Tibial nerve (tissue), 4 donors: ENCODE results near the gene ATPAF2.

Experiments
- EP300 ChIP-seq, 2 donors: sonication (generic); formaldehyde crosslinking; IDR thresholded peaks; one replicate each; pipeline ENCODE4 v1.6.1; 2017; ENCODE audit warnings: antibody characterized with exemption in 2 of 2, mild to moderate bottlenecking in 1 of 2
- POLR2A ChIP-seq, 2 donors: fragments of 450-650 bp; IDR thresholded peaks; one replicate each; pipeline ENCODE4 v1.6.1; 2017; ENCODE audit warnings: antibody characterized with exemption in 2 of 2, mild to moderate bottlenecking in 2 of 2, moderate library complexity in 2 of 2
- TF ChIP-seq, protein P1 (sequence below), 5 experiments: fragments of 200-600 bp in 3 of 5; fragments of 450-650 bp in 2 of 5; sonication (generic) in 3 of 5; IDR thresholded peaks; one replicate each; pipeline ENCODE4 v1.5.1; 2016 to 2019; ENCODE audit warnings: antibody characterized with exemption in 5 of 5, mild to moderate bottlenecking in 3 of 5, moderate library complexity in 2 of 5

DNA sequence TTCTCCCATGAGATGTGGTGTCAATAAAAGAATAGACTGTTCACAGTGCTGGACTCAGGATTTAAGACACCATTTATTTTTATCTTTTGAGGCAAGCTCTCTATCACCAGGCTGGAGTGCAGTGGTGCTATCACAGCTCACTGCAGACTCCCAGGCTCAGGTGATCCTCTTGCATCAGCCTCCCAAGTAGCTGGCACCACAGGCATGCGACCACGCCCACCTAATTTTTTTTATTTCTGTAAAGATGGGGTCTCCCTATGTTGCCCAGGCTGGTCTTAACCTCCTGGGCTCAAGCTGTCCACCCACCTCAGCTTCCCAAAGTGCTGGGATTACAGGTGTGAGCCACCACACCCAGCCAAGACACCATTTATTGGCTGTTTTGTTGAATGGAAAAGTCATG lies 30.1 kb upstream of the ATPAF2 start:
- TF ChIP-seq, protein P1, sequence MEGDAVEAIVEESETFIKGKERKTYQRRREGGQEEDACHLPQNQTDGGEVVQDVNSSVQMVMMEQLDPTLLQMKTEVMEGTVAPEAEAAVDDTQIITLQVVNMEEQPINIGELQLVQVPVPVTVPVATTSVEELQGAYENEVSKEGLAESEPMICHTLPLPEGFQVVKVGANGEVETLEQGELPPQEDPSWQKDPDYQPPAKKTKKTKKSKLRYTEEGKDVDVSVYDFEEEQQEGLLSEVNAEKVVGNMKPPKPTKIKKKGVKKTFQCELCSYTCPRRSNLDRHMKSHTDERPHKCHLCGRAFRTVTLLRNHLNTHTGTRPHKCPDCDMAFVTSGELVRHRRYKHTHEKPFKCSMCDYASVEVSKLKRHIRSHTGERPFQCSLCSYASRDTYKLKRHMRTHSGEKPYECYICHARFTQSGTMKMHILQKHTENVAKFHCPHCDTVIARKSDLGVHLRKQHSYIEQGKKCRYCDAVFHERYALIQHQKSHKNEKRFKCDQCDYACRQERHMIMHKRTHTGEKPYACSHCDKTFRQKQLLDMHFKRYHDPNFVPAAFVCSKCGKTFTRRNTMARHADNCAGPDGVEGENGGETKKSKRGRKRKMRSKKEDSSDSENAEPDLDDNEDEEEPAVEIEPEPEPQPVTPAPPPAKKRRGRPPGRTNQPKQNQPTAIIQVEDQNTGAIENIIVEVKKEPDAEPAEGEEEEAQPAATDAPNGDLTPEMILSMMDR (IDR thresholded peaks at IDR 0.05), result no peak
- no peak for TF ChIP-seq POLR2A (IDR thresholded peaks at IDR 0.05)
- no peak for TF ChIP-seq EP300 (IDR thresholded peaks at IDR 0.05)
